Activated naive CD4-positive, alpha-beta T cell treated with anti-CD3 and anti-CD28 coated beads, Interleukin-2, amount 50 U/mL, for 72 hours (primary cell): ENCODE results near the gene ADAMTS10. TPM values are rescaled to one million over a fixed set of nuclear protein-coding genes. Genes with fewer than 3 reads are reported as not detected.
"Not testable (repeated sequence)": the region's sequence is repeated elsewhere in the genome, so short reads cannot be mapped to it uniquely, and the experiment has no call there.

Source experiments
- ATAC-seq, 2 donors: fragments of 150-1000 bp; cut with Tn5 transposase; 2 replicates each; pipeline ENCODE4 v1.10.0; 2021; ENCODE audit warnings: mild to moderate bottlenecking in 2 of 2, moderate library complexity in 2 of 2
- DNase-seq, 2 donors: peaks; one replicate each; pipeline ENCODE4 v3.0.0; 2021 to 2022; ENCODE audit warnings: low spot score in 2 of 2
- H3K27ac Mint-ChIP-seq, 2 donors: one replicate each; pipeline ENCODE4 v1.8.0; 2022; ENCODE audit warnings: mild to moderate bottlenecking in 2 of 2, mixed read lengths in 2 of 2
- H3K36me3 Mint-ChIP-seq, 2 donors: one replicate each; pipeline ENCODE4 v1.8.0; 2022; ENCODE audit warnings: mixed read lengths in 2 of 2
- H3K9me3 Mint-ChIP-seq, 2 donors: one replicate each; pipeline ENCODE4 v1.8.0; 2022; ENCODE audit warnings: mixed read lengths in 2 of 2
- total RNA-seq, 2 donors: library from RNA; stranded (reverse); gene quantifications; one replicate each; pipeline ENCODE4 v1.2.3, GENCODE V29; 2022

Gene ADAMTS10
- total RNA-seq, result 10 to 100 TPM in 1 of 2 donors, 1 to 10 TPM in 1; 5.1 to 11.3 TPM

DNA sequence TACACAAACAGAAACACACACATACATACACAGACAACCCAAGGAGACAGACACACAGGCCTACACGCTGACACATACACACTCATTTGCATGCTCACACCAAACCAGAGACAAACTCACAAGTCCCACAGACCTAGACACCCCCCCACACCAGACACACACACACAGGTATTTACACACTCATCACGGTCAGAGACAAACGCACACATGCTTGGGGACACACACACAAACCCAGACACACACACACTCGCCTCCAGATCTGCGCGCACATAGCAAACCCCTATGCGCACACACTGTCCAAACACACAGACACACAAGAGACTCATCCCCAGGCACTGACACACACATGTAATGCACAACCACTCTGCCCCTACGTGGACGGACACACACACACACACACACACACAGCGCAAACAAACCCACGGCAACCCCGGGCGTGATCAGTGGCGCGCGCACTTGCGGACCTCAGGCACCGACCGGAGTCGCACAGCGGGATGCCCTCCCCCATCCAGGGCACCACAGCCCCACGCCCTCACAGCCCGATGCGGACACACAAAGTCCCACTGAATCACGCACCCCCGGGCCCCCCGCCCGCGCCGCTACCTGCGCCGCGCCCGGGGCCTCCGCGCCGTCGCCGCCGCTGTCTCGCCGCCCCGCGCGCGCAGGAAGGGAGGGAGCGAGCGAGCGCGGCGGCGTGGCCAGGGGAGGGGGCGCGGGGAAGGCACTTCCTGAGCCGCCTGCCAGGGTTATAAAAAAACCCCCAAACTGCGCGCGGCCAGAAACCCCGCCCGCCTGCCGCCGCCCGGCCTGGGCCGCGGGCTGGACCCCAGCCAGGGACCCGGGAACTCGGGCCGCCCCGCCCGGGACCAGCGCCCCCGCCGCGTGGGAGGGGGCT lies at the start of gene ADAMTS10:
TSS of gene ADAMTS10 (minus strand) at position 675 of the 895 bp plus-strand sequence. CDS start 5,005 bp downstream, outside the sequence.
- Mint-ChIP-seq H3K36me3 (peaks cover 7 to 28% of the 10 kb centered on the region in 2 donors), H3K27ac (peak within 1 kb of the TSS; percentile 66 to 67), H3K9me3 (no peaks in the 10 kb centered on the region)
- DNase-seq, result peak in 1 of 2 donors; percentile 21
- ATAC-seq, result peak; percentile 52 to 55

- no peak for ATAC-seq
- no peak for DNase-seq
- Mint-ChIP-seq H3K9me3 (peaks cover 0 to under 1% of the 10 kb centered on the region in 2 donors), H3K27ac (no peak overlapping the region), H3K36me3 (no peaks in the 10 kb centered on the region)
Observed at GRCh38 chr19:8659905-8660304, 49.4 kb upstream of the ADAMTS10 start.

DNA sequence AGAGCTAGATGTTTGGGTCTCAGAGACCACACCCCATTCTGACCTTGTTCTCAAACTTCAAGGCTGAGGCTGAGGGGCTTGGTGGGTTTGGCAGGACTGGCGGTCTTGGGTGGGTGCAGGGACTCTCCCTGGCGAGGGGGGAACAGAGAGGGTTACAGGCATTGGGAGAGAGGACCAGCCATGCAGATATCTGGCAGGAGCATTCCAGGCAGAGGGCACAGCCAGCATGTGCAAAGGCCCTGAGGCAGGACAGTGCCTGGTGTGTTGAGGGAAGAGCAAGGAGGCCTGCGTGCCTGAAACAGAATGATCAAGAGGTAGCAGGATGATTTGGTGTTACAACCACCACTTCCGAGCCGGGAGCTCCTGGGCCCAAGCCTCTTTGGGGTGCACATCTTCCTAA lies 47.4 kb upstream of the ADAMTS10 start:
- ATAC-seq (no peak), DNase-seq (no peak)
- Mint-ChIP-seq H3K36me3 (no peaks in the 10 kb centered on the region), H3K9me3 (no peaks in the 10 kb centered on the region), H3K27ac (peak overlapping the region in 1 of 2 donors; percentile 42)

GRCh38 chr19:8655340-8655709 lies 44.8 kb upstream of the ADAMTS10 start:
- no peaks in the 10 kb centered on the region for H3K9me3 Mint-ChIP-seq
- H3K36me3 Mint-ChIP-seq, result no peaks in the 10 kb centered on the region
- ATAC-seq (peak; percentile 38 to 69), DNase-seq (no peak)
- peak overlapping the region in 1 of 2 donors; percentile 40 for H3K27ac Mint-ChIP-seq

DNA sequence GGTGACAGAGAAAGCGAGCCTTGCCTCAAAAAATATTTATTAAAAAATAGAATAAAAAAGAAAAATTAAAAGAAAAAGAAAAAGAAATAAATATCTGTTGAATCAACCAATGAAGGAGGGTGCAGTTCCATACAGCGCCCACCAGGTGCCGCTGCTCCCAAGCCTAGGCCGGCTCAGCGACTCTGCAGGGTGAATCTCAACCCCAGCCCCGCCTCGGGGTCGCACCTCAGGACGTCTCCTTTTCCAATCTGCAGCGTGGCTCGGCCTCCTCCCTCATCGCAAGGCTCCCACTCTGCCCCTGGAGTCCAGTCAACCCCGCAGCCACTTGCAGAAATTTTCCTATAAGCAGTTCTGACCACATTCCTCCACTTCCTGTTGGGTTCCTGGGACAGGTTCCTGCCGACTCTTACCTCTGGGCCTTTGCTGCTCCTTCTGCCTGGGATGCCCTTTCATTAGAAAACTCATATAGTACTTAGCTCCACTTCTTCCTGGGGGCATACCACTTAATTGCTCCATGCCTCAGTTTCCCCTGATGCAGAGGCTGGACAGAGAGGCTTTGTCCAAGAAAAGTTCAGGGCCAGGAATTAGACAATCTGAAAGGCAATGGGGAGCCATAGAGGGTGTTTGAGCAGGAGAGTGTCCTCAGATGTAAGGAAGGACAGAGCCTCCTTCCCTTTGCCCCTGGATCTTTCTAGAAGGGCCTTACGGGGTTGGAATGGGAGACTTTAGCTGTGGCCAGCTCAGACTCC lies 44.2 kb upstream of the ADAMTS10 start:
- Mint-ChIP-seq H3K27ac (peak overlapping the region in 1 of 2 donors; percentile 40), H3K36me3 (no peaks in the 10 kb centered on the region), H3K9me3 (no peaks in the 10 kb centered on the region)
- peak; percentile 64 to 69 for ATAC-seq
- DNase-seq, result peak; percentile 67 to 72

- DNase-seq (no peak), ATAC-seq (no peak)
- no peaks in the 10 kb centered on the region for H3K9me3 Mint-ChIP-seq
- H3K27ac Mint-ChIP-seq, result no peak overlapping the region
- H3K36me3 Mint-ChIP-seq, result no peaks in the 10 kb centered on the region
Observed at GRCh38 chr19:8648240-8648639, 37.7 kb upstream of the ADAMTS10 start.

DNA sequence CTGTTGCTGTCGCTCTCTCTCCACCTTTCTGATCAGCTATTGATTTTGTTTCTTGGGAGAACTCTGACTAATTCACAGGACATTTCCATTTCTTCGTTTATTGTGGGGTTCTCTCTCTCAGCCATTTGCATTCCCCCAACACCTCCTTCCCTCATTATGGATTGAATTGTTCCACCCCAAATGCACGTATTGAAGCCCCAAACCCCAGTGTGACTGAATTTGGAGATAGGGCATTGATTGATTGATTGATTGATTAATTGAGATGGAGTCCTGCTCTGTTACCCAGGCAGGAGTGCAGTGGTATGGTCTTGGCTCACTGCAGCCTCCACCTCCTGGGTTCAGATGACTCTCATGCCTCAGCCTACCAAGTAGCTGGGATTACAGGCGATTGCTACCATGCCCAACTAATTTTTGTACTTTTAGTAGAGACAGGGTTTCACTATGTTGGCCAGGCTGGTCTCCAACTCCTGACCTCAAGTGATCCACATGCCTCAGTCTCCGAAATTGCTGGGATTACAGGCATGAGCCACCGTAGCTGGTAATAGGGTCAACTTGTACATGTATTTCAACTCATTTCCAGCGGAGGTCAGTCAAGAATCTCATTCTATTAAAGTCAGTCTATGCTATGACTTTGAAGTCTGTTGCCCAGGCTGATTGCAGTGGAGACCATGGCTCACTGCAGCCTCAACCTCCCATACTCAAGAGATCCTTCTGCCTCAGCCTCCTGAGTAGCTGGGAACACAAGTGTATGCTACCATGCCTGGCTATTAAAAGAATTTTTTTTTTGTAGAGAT lies 33.5 kb upstream of the ADAMTS10 start:
- Mint-ChIP-seq H3K36me3 (no peaks in the 10 kb centered on the region), H3K9me3 (no peaks in the 10 kb centered on the region), H3K27ac (no peak overlapping the region)
- DNase-seq (no peak), ATAC-seq (no peak)

DNA sequence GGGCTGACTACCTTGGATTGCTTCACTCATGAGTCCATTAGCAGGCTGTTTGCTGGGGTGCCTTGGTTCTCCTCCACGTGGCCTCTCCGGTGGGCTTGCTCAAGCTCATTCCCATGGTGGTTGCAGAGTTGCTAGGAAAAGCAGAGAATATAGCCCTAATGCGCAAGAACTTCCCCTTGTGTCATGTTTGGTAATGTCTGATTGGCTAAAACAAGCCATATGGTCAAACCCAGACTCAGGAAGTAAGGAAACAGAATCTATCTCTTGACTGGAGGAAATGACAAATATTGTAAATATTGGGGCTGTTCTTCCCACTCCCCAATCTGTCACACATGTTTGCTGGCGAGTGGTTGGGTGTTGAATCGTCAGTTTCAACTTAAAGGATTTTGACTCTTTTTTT lies 32.0 kb upstream of the ADAMTS10 start:
- Mint-ChIP-seq H3K9me3 (no peaks in the 10 kb centered on the region), H3K36me3 (no peaks in the 10 kb centered on the region), H3K27ac (no peak overlapping the region)
- ATAC-seq (no peak), DNase-seq (no peak)

GRCh38 chr19:8641908-8642547 lies 31.5 kb upstream of the ADAMTS10 start:
- no peaks in the 10 kb centered on the region for H3K36me3 Mint-ChIP-seq
- H3K9me3 Mint-ChIP-seq, result no peaks in the 10 kb centered on the region
- H3K27ac Mint-ChIP-seq, result no peak overlapping the region
- DNase-seq (peak in 1 of 2 donors; percentile 17), ATAC-seq (peak in 1 of 2 donors; percentile 56)

DNA sequence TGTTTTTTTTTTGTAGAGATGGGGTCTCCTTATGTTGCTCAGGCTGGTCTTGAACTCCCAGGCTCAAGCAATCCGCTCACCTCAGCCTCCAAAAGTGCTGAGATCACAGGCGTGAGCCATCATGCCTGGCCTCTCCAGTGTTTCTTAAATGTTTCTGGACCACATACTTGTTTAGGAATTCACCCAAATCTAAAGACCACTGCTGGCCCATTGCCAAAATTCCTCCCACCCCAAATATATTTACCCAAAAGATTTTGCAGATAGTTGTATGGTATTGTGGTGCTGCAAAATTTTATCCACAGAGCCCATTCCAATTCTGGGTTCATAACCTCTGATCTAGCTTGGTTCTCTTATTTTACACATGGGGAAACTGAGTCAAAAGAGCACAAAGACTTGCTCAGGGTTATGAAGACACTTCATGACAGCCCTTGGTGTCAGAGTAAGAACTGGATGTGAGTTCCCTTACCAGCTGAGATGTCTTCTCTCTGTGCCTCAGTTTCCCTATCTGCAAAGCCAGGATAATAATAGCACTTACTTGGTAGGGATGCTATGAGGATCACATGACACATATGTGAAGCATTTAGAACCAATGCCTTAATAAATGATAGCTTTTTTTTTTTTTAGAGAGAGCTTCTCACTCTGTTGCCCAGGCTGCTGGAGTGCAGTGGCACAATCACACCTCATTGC lies 30.8 kb upstream of the ADAMTS10 start:
- H3K27ac Mint-ChIP-seq, result no peak overlapping the region
- no peak for DNase-seq
- H3K9me3 Mint-ChIP-seq, result no peaks in the 10 kb centered on the region
- no peaks in the 10 kb centered on the region for H3K36me3 Mint-ChIP-seq
- ATAC-seq, result no peak

DNA sequence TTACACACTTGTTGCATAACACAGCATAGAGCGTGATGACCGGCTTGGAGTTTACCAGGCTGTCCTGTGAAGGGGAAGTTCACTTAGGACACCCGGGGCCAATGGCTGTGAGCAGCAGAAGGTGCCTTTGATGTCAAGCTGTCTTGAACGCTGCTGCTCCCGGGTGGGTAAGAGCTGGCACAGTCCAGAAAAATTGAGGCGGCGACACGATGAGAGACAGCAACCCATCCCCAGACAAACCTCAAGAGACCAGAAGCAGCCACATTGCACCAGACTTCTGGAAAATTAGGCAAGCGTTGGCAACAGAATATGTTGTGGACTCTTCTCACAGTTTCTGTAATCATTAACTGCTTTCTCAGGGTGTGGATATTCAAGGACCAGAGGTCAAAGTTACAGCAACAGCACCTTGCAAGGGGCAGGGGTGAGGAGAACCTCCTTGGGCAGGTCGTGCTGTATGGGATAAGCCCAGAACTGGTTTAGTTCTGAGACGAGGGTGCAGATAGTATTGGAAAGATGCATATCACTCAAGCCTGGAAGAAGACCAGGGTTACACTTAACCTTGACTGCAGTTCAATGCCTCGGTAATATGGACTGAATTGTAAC lies 30.0 kb upstream of the ADAMTS10 start:
- ATAC-seq, result no peak
- no peaks in the 10 kb centered on the region for H3K9me3 Mint-ChIP-seq
- H3K36me3 Mint-ChIP-seq, result no peaks in the 10 kb centered on the region
- no peak overlapping the region for H3K27ac Mint-ChIP-seq
- DNase-seq, result no peak

- no peaks in the 10 kb centered on the region for H3K36me3 Mint-ChIP-seq
- ATAC-seq (no peak), DNase-seq (no peak)
- no peaks in the 10 kb centered on the region for H3K9me3 Mint-ChIP-seq
- H3K27ac Mint-ChIP-seq, result no peak overlapping the region
Observed at GRCh38 chr19:8639821-8640401, 29.4 kb upstream of the ADAMTS10 start.

- H3K36me3 Mint-ChIP-seq, result no peaks in the 10 kb centered on the region
- DNase-seq, result no peak
- H3K9me3 Mint-ChIP-seq, result no peaks in the 10 kb centered on the region
- no peak for ATAC-seq
- no peak overlapping the region for H3K27ac Mint-ChIP-seq
Observed at GRCh38 chr19:8638078-8638619, 27.6 kb upstream of the ADAMTS10 start.

DNA sequence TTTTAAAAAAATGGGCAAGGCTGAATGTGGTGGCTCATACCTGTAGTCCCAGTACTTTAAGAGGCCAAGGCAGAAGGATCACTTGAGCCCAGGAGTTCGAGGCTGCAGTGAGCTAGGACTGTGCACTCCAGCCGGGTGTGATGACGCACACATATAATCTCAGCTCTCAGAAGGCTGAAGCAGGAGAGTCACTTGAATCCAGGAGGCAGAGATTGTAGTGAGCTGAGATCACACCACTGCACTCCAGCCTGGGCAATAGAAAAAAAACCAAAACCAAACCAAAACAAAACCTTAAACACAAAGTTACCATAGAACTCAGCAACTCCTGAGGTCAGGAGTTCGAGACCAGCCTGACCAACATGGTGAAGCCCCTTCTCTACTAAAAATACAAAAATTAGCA lies 26.6 kb upstream of the ADAMTS10 start:
- H3K36me3 Mint-ChIP-seq, H3K27ac Mint-ChIP-seq, ATAC-seq, H3K9me3 Mint-ChIP-seq, DNase-seq: not testable (repeated sequence)

GRCh38 chr19:8635422-8635821 lies 24.9 kb upstream of the ADAMTS10 start:
- no peaks in the 10 kb centered on the region for H3K36me3 Mint-ChIP-seq
- ATAC-seq (no peak), DNase-seq (no peak)

More at GRCh38 chr19:8635422-8635821, 24.9 kb upstream of the ADAMTS10 start:
- Mint-ChIP-seq H3K27ac (peak overlapping the region in 1 of 2 donors; percentile 16), H3K9me3 (no peaks in the 10 kb centered on the region)
